ENCODE results near the gene CCDC57.
A peak's percentile ranks its signal among the peaks of the same experiment; 100 is the strongest.

The CCDC57 gene

GRCh38 chr17:82173351-82174041, 39.1 kb downstream of the CCDC57 start:
- no peak for DNase-seq

GRCh38 chr17:82172486-82173160, 40.0 kb downstream of the CCDC57 start:
- no peak for DNase-seq

- no peak for DNase-seq
Measured at GRCh38 chr17:82171750-82172375, 40.8 kb downstream of the CCDC57 start.

GRCh38 chr17:82170412-82170961, 42.2 kb downstream of the CCDC57 start:
- DNase-seq = peak; percentile 14

- no peak for DNase-seq
Measured at GRCh38 chr17:82168568-82168967, 44.1 kb downstream of the CCDC57 start.

- no peak for DNase-seq
Measured at GRCh38 chr17:82167028-82167427, 45.6 kb downstream of the CCDC57 start.

- DNase-seq = no peak
Measured at GRCh38 chr17:82164853-82165252, 47.8 kb downstream of the CCDC57 start.

GRCh38 chr17:82161216-82161615, 51.4 kb downstream of the CCDC57 start:
- no peak for DNase-seq

- DNase-seq = no peak
Measured at GRCh38 chr17:82160075-82160474, 52.6 kb downstream of the CCDC57 start.

- DNase-seq = no peak
Measured at GRCh38 chr17:82158825-82159224, 53.8 kb downstream of the CCDC57 start.

- no peak for DNase-seq
Measured at GRCh38 chr17:82157046-82158035, 55.3 kb downstream of the CCDC57 start.

- no peak for DNase-seq
Measured at GRCh38 chr17:82156284-82156925, 56.2 kb downstream of the CCDC57 start.

GRCh38 chr17:82155606-82156005, 57.0 kb downstream of the CCDC57 start:
- DNase-seq = no peak

- DNase-seq = no peak
Measured at GRCh38 chr17:82154881-82155331, 57.7 kb downstream of the CCDC57 start.

GRCh38 chr17:82153745-82154375, 58.8 kb downstream of the CCDC57 start:
- DNase-seq = peak; percentile 80

- DNase-seq = no peak
Measured at GRCh38 chr17:82153295-82153691, 59.3 kb downstream of the CCDC57 start.

- no peak for DNase-seq
Measured at GRCh38 chr17:82152556-82153294, 59.9 kb downstream of the CCDC57 start.

GRCh38 chr17:82152114-82152513, 60.5 kb downstream of the CCDC57 start:
- no peak for DNase-seq

- no peak for DNase-seq
Measured at GRCh38 chr17:82151106-82151957, 61.3 kb downstream of the CCDC57 start.

Measured in CD4-positive, alpha-beta T cell treated with Interferon gamma for 1 hour (primary cell).